ENCODE results near the gene SEMA3A.
A peak's percentile ranks its signal among the peaks of the same experiment; 100 is the strongest.

SEMA3A gene

DNA sequence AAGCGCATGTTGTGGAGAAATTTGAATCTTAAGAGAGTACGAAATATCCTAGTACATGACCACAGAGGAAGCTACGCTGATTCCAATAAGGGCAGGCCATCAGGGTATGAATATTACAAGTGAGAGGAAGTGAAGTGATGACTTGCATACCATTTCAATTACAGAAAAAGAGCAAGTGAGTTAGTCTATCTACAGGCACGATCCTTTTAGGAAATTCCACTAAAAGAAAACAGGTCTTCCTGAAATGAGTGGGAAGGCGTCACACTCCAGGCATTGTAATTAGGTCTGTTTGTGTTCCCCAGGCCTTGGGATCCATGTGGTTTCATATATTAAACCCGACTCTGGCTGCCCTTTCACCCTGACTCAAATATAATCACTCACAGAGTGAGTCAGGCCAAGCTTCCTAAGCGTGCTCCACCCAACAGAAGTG lies 152.5 kb downstream of the SEMA3A start:
- TF ChIP-seq, protein P1, sequence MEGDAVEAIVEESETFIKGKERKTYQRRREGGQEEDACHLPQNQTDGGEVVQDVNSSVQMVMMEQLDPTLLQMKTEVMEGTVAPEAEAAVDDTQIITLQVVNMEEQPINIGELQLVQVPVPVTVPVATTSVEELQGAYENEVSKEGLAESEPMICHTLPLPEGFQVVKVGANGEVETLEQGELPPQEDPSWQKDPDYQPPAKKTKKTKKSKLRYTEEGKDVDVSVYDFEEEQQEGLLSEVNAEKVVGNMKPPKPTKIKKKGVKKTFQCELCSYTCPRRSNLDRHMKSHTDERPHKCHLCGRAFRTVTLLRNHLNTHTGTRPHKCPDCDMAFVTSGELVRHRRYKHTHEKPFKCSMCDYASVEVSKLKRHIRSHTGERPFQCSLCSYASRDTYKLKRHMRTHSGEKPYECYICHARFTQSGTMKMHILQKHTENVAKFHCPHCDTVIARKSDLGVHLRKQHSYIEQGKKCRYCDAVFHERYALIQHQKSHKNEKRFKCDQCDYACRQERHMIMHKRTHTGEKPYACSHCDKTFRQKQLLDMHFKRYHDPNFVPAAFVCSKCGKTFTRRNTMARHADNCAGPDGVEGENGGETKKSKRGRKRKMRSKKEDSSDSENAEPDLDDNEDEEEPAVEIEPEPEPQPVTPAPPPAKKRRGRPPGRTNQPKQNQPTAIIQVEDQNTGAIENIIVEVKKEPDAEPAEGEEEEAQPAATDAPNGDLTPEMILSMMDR (IDR thresholded peaks at IDR 0.05): no peak
- no peak for TF ChIP-seq ZFX (IDR thresholded peaks at IDR 0.05; ENCODE audit: borderline replicate concordance)
- no peak overlapping the region for H3K27ac ChIP-seq

DNA sequence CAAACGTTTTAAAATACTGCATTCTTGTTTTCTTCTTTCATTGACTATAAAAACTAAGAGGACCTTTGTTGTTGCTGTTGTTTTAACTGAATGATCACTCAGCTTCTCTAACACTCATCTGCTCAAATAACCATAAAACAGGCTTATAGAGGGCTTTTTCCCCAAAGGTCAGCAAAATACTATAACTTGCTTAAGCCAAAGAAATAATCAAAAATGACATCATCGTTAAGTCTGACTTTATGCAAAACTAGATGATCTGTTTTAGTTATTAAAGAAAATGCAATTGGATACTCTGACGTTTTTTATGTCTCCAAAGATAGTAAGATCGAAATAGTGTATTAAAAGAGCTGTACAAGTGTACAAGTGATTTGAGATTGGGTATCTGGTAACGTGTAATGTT lies 152.9 kb downstream of the SEMA3A start:
- no peak overlapping the region for H3K27ac ChIP-seq
- TF ChIP-seq, protein P1 (IDR thresholded peaks at IDR 0.05): no peak
- no peak for TF ChIP-seq ZFX (IDR thresholded peaks at IDR 0.05; ENCODE audit: borderline replicate concordance)

DNA sequence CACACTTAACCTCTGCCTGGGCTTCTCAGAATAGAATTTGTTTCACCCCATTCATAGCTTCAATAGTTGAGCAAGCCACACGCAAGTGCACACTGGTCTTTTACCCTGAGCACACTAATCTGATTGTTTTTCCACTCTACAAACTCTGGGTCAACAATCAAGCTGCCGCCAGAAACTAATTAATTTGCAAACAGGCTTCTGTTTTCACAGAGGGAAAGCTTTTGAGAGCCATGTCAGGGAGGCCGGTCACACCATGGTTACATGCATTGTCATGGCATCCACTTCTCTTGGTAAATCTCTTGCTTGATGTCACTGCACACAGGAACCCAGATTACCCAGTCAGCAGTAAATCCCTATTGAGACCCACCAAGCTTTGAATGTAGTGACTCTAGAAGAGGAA lies 154.2 kb downstream of the SEMA3A start:
- TF ChIP-seq, protein P1 (IDR thresholded peaks at IDR 0.05): no peak
- TF ChIP-seq ZFX (IDR thresholded peaks at IDR 0.05; ENCODE audit: borderline replicate concordance): no peak
- no peak overlapping the region for H3K27ac ChIP-seq

DNA sequence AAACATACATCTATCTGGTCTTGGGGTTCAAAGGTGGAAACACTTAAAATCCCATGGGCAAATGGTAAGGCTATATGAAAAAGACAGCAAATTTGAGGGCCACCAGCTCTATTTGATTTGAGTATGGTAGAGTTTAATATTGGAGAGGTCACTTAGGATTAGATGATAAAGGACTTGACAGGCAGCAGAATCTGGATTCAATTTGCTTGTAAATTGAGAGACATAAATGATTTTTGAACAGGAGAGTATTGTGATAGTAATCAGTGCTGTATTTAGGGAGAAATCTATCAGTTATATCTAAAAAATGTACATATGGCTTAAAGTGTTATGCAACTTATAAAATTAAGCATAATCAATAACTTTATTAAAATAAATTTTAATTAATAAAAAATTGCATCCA lies 155.2 kb downstream of the SEMA3A start:
- no peak overlapping the region for H3K27ac ChIP-seq
- TF ChIP-seq ZFX (IDR thresholded peaks at IDR 0.05; ENCODE audit: borderline replicate concordance): no peak
- TF ChIP-seq, protein P1 (IDR thresholded peaks at IDR 0.05): no peak

DNA sequence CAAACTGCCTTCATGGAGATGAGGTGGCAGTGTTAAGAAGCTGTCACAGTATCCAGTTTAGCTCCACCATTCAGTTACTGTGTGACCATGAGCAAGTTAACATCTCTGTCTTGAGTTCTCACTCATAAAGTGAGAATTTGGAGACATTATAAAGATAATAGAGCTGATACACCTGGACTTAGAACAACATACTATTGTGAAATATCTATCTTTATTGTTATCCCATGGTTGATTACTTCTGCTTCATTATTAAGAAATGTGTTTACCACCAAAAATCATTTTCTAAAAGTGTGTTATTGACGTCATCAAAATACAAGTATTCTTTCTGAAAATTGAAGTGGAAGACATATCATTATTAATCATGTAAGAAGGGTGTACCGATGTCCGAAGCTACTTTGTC lies 166.9 kb downstream of the SEMA3A start:
- H3K27ac ChIP-seq: no peak overlapping the region
- TF ChIP-seq, protein P1 (IDR thresholded peaks at IDR 0.05): no peak
- TF ChIP-seq ZFX (IDR thresholded peaks at IDR 0.05; ENCODE audit: borderline replicate concordance): no peak

DNA sequence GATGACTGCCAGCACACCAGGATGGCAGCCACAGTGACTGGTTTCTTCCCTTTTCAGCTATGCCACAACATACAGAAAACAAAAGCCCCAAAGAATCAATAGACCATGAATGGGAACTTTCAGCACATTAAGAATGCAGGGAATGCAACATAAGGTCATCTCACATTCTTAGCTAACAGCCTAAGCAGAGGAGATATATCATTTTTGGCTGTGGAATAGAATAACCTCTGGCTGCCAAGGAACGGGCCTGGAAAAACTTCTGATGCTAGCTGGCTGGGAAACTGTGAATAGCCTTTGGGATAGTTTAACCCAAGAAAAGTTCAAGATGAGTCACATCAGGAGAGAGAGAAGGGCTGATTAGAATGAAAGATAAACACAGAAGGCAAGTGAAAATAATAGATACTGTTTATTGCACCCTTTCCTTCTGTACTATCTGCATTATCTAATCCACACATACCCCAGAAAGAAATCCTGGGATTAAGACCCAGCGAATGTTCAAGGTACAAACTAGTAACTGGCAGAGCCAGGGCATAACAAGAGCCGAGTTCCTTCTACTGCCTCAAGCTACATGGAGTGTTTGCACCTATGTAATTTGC lies 169.2 kb downstream of the SEMA3A start:
- H3K27ac ChIP-seq: no peak overlapping the region
- TF ChIP-seq, protein P1 (IDR thresholded peaks at IDR 0.05): no peak
- TF ChIP-seq ZFX (IDR thresholded peaks at IDR 0.05; ENCODE audit: borderline replicate concordance): no peak

DNA sequence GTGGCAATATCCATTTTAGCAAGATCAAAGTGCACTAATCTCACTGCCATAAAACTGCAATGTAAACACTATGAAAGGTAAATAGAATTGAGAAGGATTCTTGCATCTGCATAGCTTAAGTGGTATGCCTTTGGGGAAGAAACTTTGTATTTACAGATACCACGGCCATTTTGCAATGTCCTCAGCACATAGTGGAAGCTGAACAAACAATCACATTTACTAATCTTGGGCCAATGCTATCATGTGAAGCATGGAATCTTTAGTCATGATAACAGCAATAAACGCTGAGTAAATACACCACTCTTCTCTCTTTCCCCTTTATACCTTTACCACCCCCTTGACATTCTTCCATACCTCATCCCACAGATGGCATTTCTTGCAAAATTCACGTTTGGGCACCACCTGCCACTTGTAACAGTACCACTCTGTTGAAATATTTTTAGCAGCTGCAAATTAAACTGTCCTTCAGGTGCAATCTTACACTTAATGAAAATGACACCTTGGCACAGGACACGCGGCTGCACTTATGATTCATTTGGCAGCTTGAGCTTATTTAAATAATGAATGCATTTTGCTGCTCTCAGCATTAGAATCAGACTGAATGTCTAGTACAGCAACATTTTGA lies 171.8 kb downstream of the SEMA3A start:
- TF ChIP-seq, protein P1 (IDR thresholded peaks at IDR 0.05): no peak
- no peak for TF ChIP-seq ZFX (IDR thresholded peaks at IDR 0.05; ENCODE audit: borderline replicate concordance)
- H3K27ac ChIP-seq: peak overlapping the region; percentile 19; the same call in 1 of the 2 replicates

All from 22Rv1 (cell line).